T-helper 1 cell treated with Interleukin-12 subunit alpha and Interleukin-12 subunit beta and Interleukin-4 antibody, amounts not matched to agents 30 μg/mL and 1 μg/mL, for 36 hours (primary cell): Measurements from ENCODE around the gene FBXO3.
A peak's percentile ranks its signal among the peaks of the same experiment; 100 is the strongest.

Experiments used
- H3K27ac Mint-ChIP-seq: one replicate; pipeline ENCODE4 v1.8.0; 2021; ENCODE audit warnings: mild to moderate bottlenecking, mixed read lengths
- H3K27me3 Mint-ChIP-seq: one replicate; pipeline ENCODE4 v1.8.0; 2021; ENCODE audit warnings: low read depth, mixed read lengths
- H3K36me3 Mint-ChIP-seq: one replicate; pipeline ENCODE4 v1.8.0; 2021; ENCODE audit warnings: low read depth, mixed read lengths
- H3K4me1 Mint-ChIP-seq: one replicate; pipeline ENCODE4 v1.8.0; 2021; ENCODE audit warnings: low read depth, mixed read lengths
- H3K4me3 Mint-ChIP-seq: one replicate; pipeline ENCODE4 v1.8.0; 2021; ENCODE audit warnings: mild to moderate bottlenecking, moderate library complexity, mixed read lengths
- H3K9me3 Mint-ChIP-seq: one replicate; pipeline ENCODE4 v1.8.0; 2021; ENCODE audit warnings: mixed read lengths

The FBXO3 gene

DNA sequence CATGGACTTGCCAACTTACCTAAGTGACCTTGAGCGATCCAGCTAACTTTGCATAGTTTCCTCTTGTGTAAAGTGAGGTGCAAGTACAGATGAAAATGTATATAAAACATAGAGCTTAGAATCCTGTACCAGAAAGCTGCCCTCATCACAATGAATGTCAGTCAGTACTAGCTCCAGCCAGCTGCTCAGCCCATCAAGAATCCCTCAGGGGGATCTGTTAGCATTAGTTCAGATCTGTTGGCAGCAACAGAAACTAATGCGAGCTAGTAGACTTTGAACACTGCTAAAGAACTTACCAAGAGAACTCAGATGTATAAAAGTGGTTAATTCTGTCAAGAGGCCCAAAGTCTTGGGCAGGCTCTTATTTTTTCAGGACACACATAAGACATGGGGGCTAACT lies 67.4 kb downstream of the FBXO3 start:
- no peak overlapping the region for H3K4me3 Mint-ChIP-seq
- H3K36me3 Mint-ChIP-seq, result peaks cover 35% of the 10 kb centered on the region
- peak overlapping the region; percentile 89 for H3K27ac Mint-ChIP-seq
- peaks cover 21% of the 10 kb centered on the region for H3K4me1 Mint-ChIP-seq
- no peaks in the 10 kb centered on the region for H3K9me3 Mint-ChIP-seq
- no peaks in the 10 kb centered on the region for H3K27me3 Mint-ChIP-seq

DNA sequence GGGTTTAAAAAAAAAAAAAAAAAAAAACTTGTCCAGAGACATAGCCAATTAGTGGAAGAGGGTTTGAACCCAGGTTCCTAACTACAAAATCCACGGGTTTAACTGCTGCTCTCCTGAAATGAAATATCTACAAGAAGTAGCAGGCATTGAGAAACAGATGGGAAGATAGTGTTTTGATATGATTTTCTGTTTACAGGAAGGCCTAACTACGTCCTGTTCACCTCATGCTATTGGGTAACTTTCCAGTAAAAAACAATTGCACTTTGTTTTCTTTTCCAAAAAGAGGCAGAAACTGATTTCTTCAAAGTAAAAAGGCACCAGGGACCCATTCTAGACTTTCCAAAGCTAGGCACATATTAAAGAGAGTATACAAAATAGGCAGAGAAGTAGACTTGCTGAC lies 67.8 kb downstream of the FBXO3 start:
- H3K27me3 Mint-ChIP-seq, result no peaks in the 10 kb centered on the region
- H3K4me3 Mint-ChIP-seq, result peak overlapping the region; percentile 45

DNA sequence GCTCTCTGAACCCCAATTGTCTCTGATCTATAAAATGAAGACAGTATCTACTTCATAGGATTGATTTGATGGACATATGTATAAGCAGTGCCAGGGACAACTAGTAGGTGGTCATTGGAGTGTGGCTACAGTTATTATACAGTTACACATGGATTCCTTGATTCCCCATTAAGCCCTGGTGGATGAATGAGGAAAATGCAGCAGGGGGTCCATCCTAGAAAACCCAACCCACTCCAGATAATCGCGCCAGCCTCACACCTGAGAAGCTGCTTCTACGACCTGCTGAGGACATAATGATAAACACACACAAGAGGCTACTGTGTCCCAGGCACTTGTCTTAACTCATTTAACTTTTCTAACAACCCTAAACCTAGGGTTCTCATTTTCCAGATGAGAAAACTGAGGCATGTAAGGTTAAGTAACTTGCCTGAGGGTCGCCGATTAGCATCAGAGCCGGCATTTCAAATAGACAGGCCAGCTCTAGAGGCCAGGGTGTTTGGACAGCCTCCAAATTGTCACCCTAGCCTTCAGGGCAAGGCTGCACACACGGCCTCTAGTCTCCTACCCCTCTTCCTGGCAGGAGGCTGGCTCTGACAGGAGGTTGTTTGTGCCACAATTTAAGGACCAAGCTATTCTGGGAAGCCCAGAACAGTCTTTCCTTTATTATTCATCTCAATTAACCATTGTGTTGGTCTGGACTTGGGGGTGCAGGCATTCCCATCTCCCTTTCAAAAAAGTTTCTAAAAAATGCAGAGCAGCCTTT lies 69.9 kb downstream of the FBXO3 start:
- Mint-ChIP-seq H3K27me3 (no peaks in the 10 kb centered on the region), H3K27ac (no peak overlapping the region), H3K9me3 (no peaks in the 10 kb centered on the region), H3K4me1 (peaks cover 36% of the 10 kb centered on the region), H3K36me3 (peaks cover 23% of the 10 kb centered on the region), H3K4me3 (no peak overlapping the region)

More for the DNA sequence above, 67.8 kb downstream of the FBXO3 start:
- Mint-ChIP-seq H3K27ac (peak overlapping the region; percentile 89), H3K9me3 (no peaks in the 10 kb centered on the region), H3K36me3 (peaks cover 32% of the 10 kb centered on the region), H3K4me1 (peaks cover 22% of the 10 kb centered on the region)

DNA sequence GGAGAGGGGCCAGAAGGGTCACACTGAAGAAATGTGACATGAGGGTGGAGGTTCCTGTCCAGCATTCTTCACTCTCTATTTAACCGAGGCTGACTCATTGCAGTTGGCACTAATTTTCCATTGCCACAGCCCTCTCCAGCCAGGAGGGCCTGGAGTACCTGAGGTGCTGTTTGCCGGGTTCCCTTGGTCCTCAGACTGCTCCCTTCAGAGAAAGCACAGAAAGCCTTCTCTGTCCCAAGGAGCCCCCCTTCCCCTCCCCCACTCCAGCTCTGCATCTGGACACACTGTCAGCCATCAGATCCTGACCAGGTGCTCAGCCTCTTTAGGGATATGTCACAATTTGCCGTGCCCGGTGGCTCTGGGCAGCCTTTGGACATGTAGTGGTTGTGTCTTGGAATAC lies 70.5 kb downstream of the FBXO3 start:
- peaks cover 37% of the 10 kb centered on the region for H3K4me1 Mint-ChIP-seq
- no peak overlapping the region for H3K27ac Mint-ChIP-seq
- no peaks in the 10 kb centered on the region for H3K9me3 Mint-ChIP-seq
- no peak overlapping the region for H3K4me3 Mint-ChIP-seq
- peaks cover 17% of the 10 kb centered on the region for H3K36me3 Mint-ChIP-seq
- no peaks in the 10 kb centered on the region for H3K27me3 Mint-ChIP-seq

DNA sequence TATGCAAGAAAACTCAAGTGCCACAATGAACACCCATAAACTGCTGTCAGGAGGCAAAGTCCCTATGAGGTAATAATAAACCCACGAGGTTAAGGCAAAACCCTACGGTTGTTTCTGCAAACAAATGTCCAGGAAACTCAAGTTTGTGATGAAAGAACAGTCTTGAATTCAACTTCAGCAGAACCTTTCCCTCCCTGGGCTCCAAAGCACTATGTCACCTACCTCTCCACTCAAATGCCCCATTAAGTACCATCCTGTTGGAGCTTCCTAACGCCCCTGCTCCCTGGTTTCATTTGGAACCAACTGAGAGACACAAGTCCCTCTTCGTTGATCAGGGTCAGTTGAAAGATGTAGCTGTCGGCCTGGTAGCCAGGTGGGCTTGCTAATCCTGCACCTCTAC lies 71.1 kb downstream of the FBXO3 start:
- Mint-ChIP-seq H3K36me3 (peaks cover 12% of the 10 kb centered on the region), H3K27me3 (peaks cover 3% of the 10 kb centered on the region), H3K4me3 (no peak overlapping the region), H3K27ac (no peak overlapping the region), H3K9me3 (no peaks in the 10 kb centered on the region), H3K4me1 (peaks cover 37% of the 10 kb centered on the region)

DNA sequence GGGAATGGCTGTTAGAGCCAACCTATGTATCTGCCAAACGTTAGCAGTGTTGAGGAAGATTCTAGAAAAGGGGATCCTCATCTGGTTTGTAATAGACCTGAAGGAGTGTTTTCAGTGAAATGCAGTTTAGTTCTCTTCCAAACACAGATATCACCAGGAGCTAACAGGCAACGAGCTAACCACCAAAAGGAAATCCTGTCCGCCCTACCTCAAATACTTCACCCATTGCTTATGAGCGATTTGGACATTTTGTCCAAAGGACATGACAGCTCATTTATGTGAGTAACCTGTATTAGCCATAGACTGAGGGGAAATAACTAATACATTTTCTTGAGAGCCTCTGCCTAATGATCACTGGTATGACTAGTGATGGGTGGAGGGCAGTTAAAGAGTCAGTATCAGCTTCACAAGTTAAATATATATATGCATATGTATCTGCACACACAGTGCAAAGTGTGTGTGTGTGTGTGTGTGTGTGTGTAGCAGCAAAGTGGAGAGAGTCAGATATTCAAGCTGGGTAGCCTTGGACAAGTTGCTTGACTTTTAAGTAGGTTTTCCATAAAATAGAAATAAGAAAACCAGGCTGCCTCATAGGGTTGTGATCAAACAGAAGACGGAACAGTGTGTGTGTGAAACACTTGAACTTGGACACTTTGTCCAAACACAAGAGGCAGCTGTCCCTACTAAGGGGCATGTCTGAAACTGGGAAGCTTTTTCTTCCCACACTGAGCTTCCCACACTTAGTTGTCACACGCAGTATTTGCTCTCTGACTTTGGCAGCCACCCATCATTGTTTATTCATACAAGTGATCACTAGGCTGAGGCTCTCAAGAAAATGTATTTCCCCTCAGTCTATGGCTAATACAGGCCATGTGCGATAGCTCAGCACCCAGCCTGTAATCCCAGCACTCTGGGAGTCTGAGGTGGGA lies 72.8 kb downstream of the FBXO3 start:
- H3K36me3 Mint-ChIP-seq, result peaks cover 7% of the 10 kb centered on the region

DNA sequence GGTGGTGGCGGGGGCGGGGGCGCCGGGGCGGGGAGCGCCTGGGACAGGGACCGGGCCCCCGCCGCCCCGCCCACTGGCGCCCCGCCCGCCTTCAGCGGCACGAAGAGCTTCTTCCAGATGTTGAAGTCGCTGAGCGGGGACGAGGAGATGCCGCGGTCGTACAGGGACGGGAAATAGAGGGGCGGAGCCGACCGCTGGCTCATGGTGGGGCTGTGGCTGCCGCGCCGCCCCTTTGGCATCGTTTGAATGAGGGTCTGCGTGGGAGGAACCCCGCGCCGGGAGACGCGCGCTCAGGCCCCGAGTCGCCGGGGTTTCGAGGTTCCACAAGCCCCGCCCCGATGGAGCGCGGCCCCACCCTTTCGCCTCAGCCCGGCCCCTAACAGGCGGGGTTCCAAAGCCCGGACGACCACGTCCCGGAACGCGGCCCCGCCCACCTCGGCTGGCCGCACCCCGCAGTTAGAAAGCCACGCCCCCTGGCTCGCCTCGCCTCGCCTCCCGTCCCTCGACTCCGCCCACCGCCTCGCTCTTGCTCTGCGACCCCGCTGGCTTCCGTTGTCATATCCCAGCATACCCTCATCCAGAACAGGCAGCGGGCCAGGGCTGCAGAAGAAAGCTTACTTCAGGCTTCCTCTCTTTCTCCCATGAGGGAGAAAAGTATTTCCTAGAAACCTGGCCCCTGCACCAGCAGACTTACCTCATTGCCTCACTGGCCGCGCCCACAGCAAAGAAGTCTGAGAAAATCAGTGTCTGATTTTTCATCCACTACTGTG lies 73.6 kb downstream of the FBXO3 start, which contains the start of gene C11orf91:
C11orf91 (minus strand) TSS at position 325 of the 770 bp plus-strand sequence; CDS start at position 239, 86 bp downstream.
- no peaks in the 10 kb centered on the region for H3K9me3 Mint-ChIP-seq
- H3K4me3 Mint-ChIP-seq, result peak within 1 kb of the TSS; percentile 88
- peaks cover 23% of the 10 kb centered on the region for H3K27me3 Mint-ChIP-seq
- peaks cover 27% of the 10 kb centered on the region for H3K4me1 Mint-ChIP-seq
- H3K36me3 Mint-ChIP-seq, result peaks cover 4% of the 10 kb centered on the region
- peak within 1 kb of the TSS; percentile 88 for H3K27ac Mint-ChIP-seq

More for the DNA sequence above, 72.8 kb downstream of the FBXO3 start:
- Mint-ChIP-seq H3K9me3 (no peaks in the 10 kb centered on the region), H3K27me3 (peaks cover 17% of the 10 kb centered on the region), H3K4me3 (peak overlapping the region; percentile 88), H3K4me1 (peaks cover 31% of the 10 kb centered on the region), H3K27ac (peak overlapping the region; percentile 88)

DNA sequence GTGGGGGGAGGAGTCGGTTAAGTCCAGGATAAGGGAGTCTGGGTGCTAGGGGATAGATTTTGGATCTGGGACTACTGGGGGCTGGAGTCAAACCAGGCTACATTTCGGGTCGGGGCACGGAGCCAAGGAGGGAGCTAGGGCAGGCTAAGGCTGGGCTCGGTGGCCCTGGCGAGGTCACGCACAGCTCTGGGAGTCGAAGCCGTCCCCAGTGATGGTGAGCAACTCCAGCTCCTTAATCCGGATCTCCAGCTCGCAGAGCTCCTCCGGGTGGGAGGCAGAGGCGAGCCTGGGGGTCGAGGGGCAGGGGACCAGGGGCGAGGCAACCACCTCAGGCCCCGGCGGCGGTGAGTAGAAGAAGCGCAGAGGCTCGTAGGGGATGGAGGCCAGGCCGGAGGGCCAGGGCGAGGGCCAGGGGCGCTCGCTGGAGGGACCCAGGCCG lies 74.2 kb downstream of the FBXO3 start:
- H3K9me3 Mint-ChIP-seq, result no peaks in the 10 kb centered on the region
- H3K4me3 Mint-ChIP-seq, result peak overlapping the region; percentile 80
- H3K27me3 Mint-ChIP-seq, result peaks cover 23% of the 10 kb centered on the region
- H3K27ac Mint-ChIP-seq, result peak overlapping the region; percentile 69
- peaks cover 25% of the 10 kb centered on the region for H3K4me1 Mint-ChIP-seq
- no peaks in the 10 kb centered on the region for H3K36me3 Mint-ChIP-seq

DNA sequence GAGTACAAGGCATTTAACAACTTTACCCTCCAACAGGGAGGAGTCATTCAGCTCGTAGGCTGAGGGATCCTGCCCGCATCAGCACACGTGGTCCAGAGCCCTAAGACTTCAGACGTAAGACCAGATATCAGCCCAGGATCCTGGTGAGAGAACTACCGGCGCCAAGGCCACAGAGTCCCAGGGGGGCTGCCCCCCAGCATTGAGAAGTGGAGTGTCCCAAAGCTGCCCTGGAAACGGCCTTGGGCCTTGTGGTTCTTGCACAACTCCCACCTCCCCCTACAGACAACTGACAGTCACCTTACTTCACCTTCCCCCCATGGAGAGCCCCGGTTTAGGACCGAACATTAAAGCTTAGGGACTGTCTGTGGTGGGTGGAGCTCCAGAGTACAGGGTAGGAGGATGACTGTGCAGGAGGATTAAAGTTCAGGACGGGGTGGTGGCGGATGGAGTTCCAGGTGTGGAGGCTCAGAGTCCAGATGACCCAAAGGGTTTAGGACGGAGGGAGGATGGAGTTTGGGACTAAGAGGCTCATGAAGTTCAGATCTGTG lies 74.7 kb downstream of the FBXO3 start:
- Mint-ChIP-seq H3K36me3 (no peaks in the 10 kb centered on the region), H3K9me3 (no peaks in the 10 kb centered on the region), H3K27me3 (peaks cover 23% of the 10 kb centered on the region), H3K4me3 (peak overlapping the region; percentile 80), H3K27ac (peak overlapping the region; percentile 69), H3K4me1 (peaks cover 25% of the 10 kb centered on the region)

DNA sequence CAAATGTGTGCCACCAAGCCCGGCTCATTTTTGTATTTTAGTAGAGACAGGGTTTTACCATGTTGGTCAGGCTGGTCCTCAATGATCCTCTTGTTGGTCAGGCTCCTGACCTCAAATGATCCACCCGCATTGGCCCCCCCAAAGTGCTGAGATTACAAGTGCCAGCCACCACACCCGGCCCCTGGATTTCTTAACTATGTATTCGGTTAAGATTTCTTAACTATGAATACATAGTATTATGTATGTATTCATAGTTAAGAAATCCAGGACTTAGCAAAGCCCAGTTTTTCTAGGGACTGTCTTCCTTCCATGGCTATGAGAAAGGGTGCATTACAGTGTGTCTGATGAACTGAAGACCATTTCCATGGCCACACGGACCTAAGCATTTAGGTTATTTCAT lies 75.4 kb downstream of the FBXO3 start:
- H3K4me1 Mint-ChIP-seq, result peaks cover 25% of the 10 kb centered on the region
- H3K36me3 Mint-ChIP-seq, result no peaks in the 10 kb centered on the region
- H3K9me3 Mint-ChIP-seq, result no peaks in the 10 kb centered on the region
- no peak overlapping the region for H3K4me3 Mint-ChIP-seq
- H3K27ac Mint-ChIP-seq, result no peak overlapping the region
- H3K27me3 Mint-ChIP-seq, result peaks cover 23% of the 10 kb centered on the region

DNA sequence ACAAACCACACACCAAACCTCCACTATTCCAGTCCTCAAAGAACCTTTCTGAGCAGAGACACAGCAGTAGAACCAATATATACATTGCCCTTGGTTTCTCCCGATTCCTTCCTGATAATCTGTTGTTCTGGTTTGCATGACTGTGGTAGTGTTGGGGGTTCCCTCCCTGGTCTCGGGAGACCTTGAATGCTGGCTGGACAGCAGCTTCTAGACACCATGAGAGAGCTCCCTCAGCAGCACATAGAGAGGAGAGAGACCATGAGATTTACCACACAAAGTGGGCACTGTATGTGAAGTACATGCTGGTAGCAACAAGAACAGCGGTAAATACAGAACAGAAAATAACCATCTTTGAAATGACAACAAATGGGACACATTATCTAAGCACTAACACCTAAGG lies 76.3 kb downstream of the FBXO3 start:
- Mint-ChIP-seq H3K27me3 (peaks cover 28% of the 10 kb centered on the region), H3K9me3 (no peaks in the 10 kb centered on the region), H3K27ac (no peak overlapping the region), H3K4me3 (no peak overlapping the region), H3K36me3 (no peaks in the 10 kb centered on the region), H3K4me1 (peaks cover 25% of the 10 kb centered on the region)

DNA sequence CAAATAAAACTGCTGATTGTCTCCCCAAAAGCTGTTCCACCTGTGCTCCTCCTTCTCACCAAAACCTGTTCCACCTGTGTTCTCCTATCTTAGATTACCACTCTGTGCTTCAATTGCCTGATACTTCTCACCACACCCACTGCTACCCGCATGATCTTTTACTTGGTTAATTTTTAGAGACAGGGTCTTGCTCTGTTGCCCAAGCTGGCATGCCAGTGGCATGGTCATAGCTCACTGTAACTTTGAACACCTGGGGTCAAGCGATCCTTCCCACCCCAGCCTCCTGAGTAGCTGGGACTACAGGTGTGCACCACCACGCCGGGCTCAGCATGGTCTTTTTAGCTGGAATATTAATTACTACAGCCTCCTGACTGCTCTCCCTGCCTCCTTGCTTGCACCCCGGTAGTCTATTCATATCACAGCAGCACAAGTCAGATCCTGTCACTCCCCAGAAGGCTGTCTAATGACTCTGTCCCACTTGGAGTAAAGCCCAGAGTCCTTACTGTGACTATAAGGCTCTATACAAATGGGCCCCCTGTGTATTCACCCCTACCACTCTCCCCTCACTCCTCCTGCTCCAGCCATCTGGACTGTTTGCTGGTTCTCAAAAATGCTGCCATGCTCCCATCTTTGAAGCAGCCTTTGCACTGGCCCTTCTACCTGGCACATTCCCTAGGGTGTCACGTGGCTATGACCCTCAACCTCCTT lies 77.2 kb downstream of the FBXO3 start:
- H3K27me3 Mint-ChIP-seq, result peaks cover 28% of the 10 kb centered on the region
- peaks cover 19% of the 10 kb centered on the region for H3K4me1 Mint-ChIP-seq
- H3K9me3 Mint-ChIP-seq, result no peaks in the 10 kb centered on the region
- H3K36me3 Mint-ChIP-seq, result no peaks in the 10 kb centered on the region
- no peak overlapping the region for H3K4me3 Mint-ChIP-seq
- H3K27ac Mint-ChIP-seq, result no peak overlapping the region

DNA sequence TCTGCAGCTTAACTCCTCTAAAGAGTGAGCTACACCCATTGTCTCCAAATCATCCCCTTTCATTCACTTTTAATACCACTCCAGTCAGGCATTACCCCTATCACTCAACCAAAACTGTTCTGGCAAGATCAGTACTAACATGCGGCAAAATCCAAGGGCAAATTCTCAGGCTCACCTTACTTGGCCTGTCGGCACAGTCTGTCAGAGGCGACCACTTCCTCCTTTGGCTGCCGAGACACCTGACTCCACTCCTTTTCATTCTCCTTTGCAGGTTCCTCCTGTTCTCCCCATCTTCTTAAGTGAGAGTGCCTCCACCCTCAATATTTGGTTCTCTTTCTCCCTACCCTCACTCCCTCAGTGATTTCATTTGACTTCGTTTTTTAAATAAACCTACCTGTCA lies 77.9 kb downstream of the FBXO3 start:
- no peaks in the 10 kb centered on the region for H3K9me3 Mint-ChIP-seq
- H3K4me3 Mint-ChIP-seq, result no peak overlapping the region
- no peak overlapping the region for H3K27ac Mint-ChIP-seq
- H3K4me1 Mint-ChIP-seq, result peaks cover 16% of the 10 kb centered on the region
- H3K36me3 Mint-ChIP-seq, result no peaks in the 10 kb centered on the region
- peaks cover 28% of the 10 kb centered on the region for H3K27me3 Mint-ChIP-seq
